PC-3 (cell line): ENCODE measurements around the gene MPND. TPM values are rescaled to one million over a fixed set of nuclear protein-coding genes. Genes with fewer than 3 reads are reported as not detected.

Experiments
- ATAC-seq: fragments of 200-7000 bp; cut with Tn5 transposase; 2 replicates; pipeline ENCODE4 v1.9.1; 2020; ENCODE audit warnings: mild to moderate bottlenecking, moderate library complexity
- BruUV-seq: library from RNA; stranded (reverse); fragments of 400-500 nt; replicated peaks from 2 replicates; lab custom pipeline; 2021; lab: Mats Ljungman, UMichigan
- CTCF ChIA-PET: fragments of 300-600 bp; sonication (Branson Sonifier 250); formaldehyde crosslinking; loops from one replicate; lab custom pipeline; 2022; ENCODE audit warnings: antibody characterized with exemption; lab: Charles Lee
- POLR2A ChIA-PET: fragments of 300-600 bp; sonication (Branson Sonifier 250); formaldehyde crosslinking; loops from one replicate; lab custom pipeline; 2022; ENCODE audit warnings: antibody characterized with exemption; ENCODE audit not compliant: unreplicated experiment; lab: Charles Lee
- DNase-seq: peaks from one replicate; pipeline ENCODE4 v3.0.0-alpha.2; 2015
- H2AFZ ChIP-seq: fragments of 300-600 bp; sonication (generic); 2 replicates; pipeline ENCODE4 v1.6.0; 2016; ENCODE audit warnings: antibody characterized with exemption, low read length
- H3F3A ChIP-seq: fragments of 300-600 bp; sonication (generic); one replicate; pipeline ENCODE4 v1.6.0; 2017; ENCODE audit warnings: antibody characterized with exemption, low read length, control low read depth, mild to moderate bottlenecking; ENCODE audit not compliant: unreplicated experiment
- H3K27ac ChIP-seq: fragments of 300-600 bp; sonication (generic); 2 replicates; pipeline ENCODE4 v1.5.1; 2016; ENCODE audit warnings: mild to moderate bottlenecking, low read length
- H3K27me3 ChIP-seq: fragments of 300-600 bp; sonication (generic); 2 replicates; pipeline ENCODE4 v1.6.1; 2016; ENCODE audit warnings: low read length, mixed read lengths
- H3K36me3 ChIP-seq: fragments of 300-600 bp; sonication (generic); 2 replicates; pipeline ENCODE4 v1.6.1; 2016; ENCODE audit warnings: low read depth, mixed run types, low read length, mixed read lengths
- H3K4me1 ChIP-seq: fragments of 300-600 bp; sonication (generic); 2 replicates; pipeline ENCODE4 v1.5.1; 2016; ENCODE audit warnings: low read length; ENCODE audit not compliant: insufficient read depth
- H3K4me2 ChIP-seq: fragments of 300-600 bp; sonication (generic); 2 replicates; pipeline ENCODE4 v1.6.0; 2016; ENCODE audit warnings: low read length
- H3K4me3 ChIP-seq: fragments of 300-600 bp; sonication (generic); 2 replicates; pipeline ENCODE4 v1.5.1; 2016; ENCODE audit warnings: mild to moderate bottlenecking, low read length, mixed read lengths
- H3K79me2 ChIP-seq: fragments of 300-600 bp; sonication (generic); 2 replicates; pipeline ENCODE4 v1.6.1; 2017; ENCODE audit warnings: low read length, mixed read lengths
- H3K9ac ChIP-seq: fragments of 300-600 bp; sonication (generic); 2 replicates; pipeline ENCODE4 v1.6.0; 2016; ENCODE audit warnings: mild to moderate bottlenecking, low read length
- H3K9me2 ChIP-seq: fragments of 300-600 bp; sonication (generic); replicated peaks from 2 replicates; pipeline ENCODE4 v1.6.1; 2016; ENCODE audit warnings: mixed run types, low read length, mixed read lengths
- H3K9me3 ChIP-seq: fragments of 300-600 bp; sonication (generic); 2 replicates; pipeline ENCODE4 v1.6.1; 2016; ENCODE audit warnings: low read length, mixed read lengths
- H4K20me1 ChIP-seq: fragments of 300-600 bp; sonication (generic); 2 replicates; pipeline ENCODE4 v1.6.1; 2016; ENCODE audit warnings: low read length, mixed read lengths
- EZH2 ChIP-seq: fragments of 300-600 bp; sonication (generic); IDR thresholded peaks from one replicate; pipeline ENCODE4 v1.6.1; 2017; ENCODE audit warnings: antibody characterized with exemption, mild to moderate bottlenecking, low read length; ENCODE audit not compliant: unreplicated experiment
- EZH2phosphoT487 ChIP-seq: fragments of 300-600 bp; sonication (generic); IDR thresholded peaks from 2 replicates; pipeline ENCODE4 v1.6.1; 2018; ENCODE audit warnings: mild to moderate bottlenecking, antibody characterized with exemption, low read length, borderline replicate concordance
- intact Hi-C: fragments of 100-400 bp; cut with micrococcal nuclease; formaldehyde crosslinking; loops from 2 replicates; pipeline ENCODE4 v1.9.0; 2023
- total RNA-seq: library from RNA; depleted of rRNA; stranded (reverse); fragments of >200 nt; gene quantifications from 2 replicates; pipeline ENCODE4 v1.2.3, GENCODE V29; 2014
- TF ChIP-seq, protein P1 (sequence below): fragments of 300-600 bp; sonication (generic); conservative IDR thresholded peaks from 2 replicates; pipeline ENCODE4 v1.5.1; 2017; ENCODE audit warnings: antibody characterized with exemption, low read depth, mild to moderate bottlenecking, low read length

The MPND gene
- total RNA-seq, 1 experiment from 2014 or later = 5.6 TPM

GRCh38 chr19:4342615-4343369, 570 bp upstream of the MPND start:
- H2AFZ ChIP-seq = peak overlapping the region; percentile 99
- no peaks in the 10 kb centered on the region for H4K20me1 ChIP-seq
- peaks cover 5% of the 10 kb centered on the region; the same call in 1 of the 2 replicates for H3K4me1 ChIP-seq
- peak overlapping the region; percentile 77 for H3K9ac ChIP-seq
- no TSS peak for BruUV-seq
- no peaks in the 10 kb centered on the region for H3K36me3 ChIP-seq
- DNase-seq = peak; percentile 98
- peaks cover 12% of the 10 kb centered on the region for H3K79me2 ChIP-seq
- H3K4me2 ChIP-seq = peak overlapping the region; percentile 100
- H3K27ac ChIP-seq = peak overlapping the region; percentile 59
- H3F3A ChIP-seq = no peaks in the 10 kb centered on the region
- ChIA-PET CTCF (interaction anchor here (0.6 to 2.0 kb wide), 6 partner anchors 10 to 96 kb away, joined by 3 to 16 read pairs (median 6); partner anchors contain the start of genes SH3GL1 and YJU2), POLR2A (interaction anchor here (0.6 to 1.0 kb wide), 3 partner anchors 10 to 112 kb away, joined by 3 to 11 read pairs (median 4); partner anchors contain the start of gene YJU2)
- H3K4me3 ChIP-seq = peak overlapping the region; percentile 81
- TF ChIP-seq EZH2 = no peak
- TF ChIP-seq, protein P1, sequence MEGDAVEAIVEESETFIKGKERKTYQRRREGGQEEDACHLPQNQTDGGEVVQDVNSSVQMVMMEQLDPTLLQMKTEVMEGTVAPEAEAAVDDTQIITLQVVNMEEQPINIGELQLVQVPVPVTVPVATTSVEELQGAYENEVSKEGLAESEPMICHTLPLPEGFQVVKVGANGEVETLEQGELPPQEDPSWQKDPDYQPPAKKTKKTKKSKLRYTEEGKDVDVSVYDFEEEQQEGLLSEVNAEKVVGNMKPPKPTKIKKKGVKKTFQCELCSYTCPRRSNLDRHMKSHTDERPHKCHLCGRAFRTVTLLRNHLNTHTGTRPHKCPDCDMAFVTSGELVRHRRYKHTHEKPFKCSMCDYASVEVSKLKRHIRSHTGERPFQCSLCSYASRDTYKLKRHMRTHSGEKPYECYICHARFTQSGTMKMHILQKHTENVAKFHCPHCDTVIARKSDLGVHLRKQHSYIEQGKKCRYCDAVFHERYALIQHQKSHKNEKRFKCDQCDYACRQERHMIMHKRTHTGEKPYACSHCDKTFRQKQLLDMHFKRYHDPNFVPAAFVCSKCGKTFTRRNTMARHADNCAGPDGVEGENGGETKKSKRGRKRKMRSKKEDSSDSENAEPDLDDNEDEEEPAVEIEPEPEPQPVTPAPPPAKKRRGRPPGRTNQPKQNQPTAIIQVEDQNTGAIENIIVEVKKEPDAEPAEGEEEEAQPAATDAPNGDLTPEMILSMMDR = no peak
- no peak for TF ChIP-seq EZH2phosphoT487
- intact Hi-C loops = loop anchor here (1.0 to 10.0 kb wide), 2 partner anchors 60 to 98 kb away; partner anchors contain the start of genes CHAF1A and YJU2
- peak; percentile 89 for ATAC-seq
- H3K9me3 ChIP-seq = no peaks in the 10 kb centered on the region
- H3K27me3 ChIP-seq = no peaks in the 10 kb centered on the region
- no peaks in the 10 kb centered on the region for H3K9me2 ChIP-seq

DNA sequence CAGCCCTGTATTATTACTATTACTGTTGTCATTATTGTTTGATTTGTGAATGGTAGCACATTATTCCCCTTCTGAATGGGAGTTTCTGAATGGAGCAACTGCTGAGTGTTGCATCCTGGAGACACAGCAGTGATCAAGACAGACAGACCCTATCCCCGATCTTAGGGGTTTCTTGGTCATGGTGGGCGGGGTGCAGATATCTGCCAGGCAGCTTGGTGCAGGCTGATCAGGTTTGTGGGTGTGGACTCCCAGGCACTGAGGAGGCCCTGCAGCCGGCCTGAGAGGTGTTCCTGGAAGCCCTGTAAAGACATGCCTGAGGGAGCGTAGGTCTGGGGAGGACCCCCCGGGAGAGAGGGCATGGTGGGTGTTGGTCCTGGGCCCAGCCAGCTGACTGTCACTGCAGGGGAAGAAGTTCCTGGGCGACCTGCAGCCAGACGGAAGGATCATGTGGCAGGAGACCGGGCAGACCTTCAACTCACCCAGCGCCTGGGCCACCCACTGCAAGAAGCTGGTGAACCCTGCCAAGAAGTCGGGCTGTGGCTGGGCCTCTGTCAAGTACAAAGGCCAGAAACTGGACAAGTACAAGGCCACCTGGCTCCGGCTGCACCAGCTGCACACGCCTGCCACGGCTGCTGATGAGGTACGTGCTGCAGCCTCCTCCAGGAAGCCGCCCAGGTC, 2.1 kb downstream of the MPND start:
- CTCF ChIA-PET = no interaction called here
- Histone ChIP-seq H3K9ac (no peak overlapping the region), H3K4me1 (peaks cover 5% of the 10 kb centered on the region; the same call in 1 of the 2 replicates), H3F3A (no peaks in the 10 kb centered on the region), H3K4me2 (no peak overlapping the region), H2AFZ (no peak overlapping the region), H3K79me2 (peaks cover 8% of the 10 kb centered on the region), H3K9me3 (no peaks in the 10 kb centered on the region), H3K27ac (no peak overlapping the region), H3K9me2 (no peaks in the 10 kb centered on the region), H3K36me3 (no peaks in the 10 kb centered on the region), H3K4me3 (no peak overlapping the region), H4K20me1 (no peaks in the 10 kb centered on the region), H3K27me3 (no peaks in the 10 kb centered on the region)
- DNase-seq (no peak), ATAC-seq (no peak)
- BruUV-seq = no TSS peak
- TF ChIP-seq, protein P1 = no peak
- TF ChIP-seq EZH2phosphoT487 (no peak), EZH2 (no peak)
- POLR2A ChIA-PET = no interaction called here
- intact Hi-C loops = loop anchor here (10.0 kb wide), 1 partner anchor 101 kb away; the partner anchor contains the start of gene YJU2
